Measurements from ENCODE around the gene KCNQ1.

The KCNQ1 gene

GRCh38 chr11:2590131-2590964, 145.5 kb downstream of the KCNQ1 start:
- H3K27me3 ChIP-seq (ENCODE audit: low read length): no peaks in the 10 kb centered on the region
- no peak overlapping the region for H3K27ac ChIP-seq (ENCODE audit: low read depth, low read length)

GRCh38 chr11:2590965-2591754, 146.4 kb downstream of the KCNQ1 start:
- H3K9me2 ChIP-seq (replicated peaks; ENCODE audit: insufficient read depth, low read length): no peaks in the 10 kb centered on the region
- TF ChIP-seq CTCF (IDR thresholded peaks at IDR 0.05; ENCODE audit: insufficient read depth, low read length, poor library complexity, severe bottlenecking) (no peak), EZH2phosphoT487 (conservative IDR thresholded peaks at IDR 0.05; ENCODE audit: low read length) (no peak)
- H3K27me3 ChIP-seq (ENCODE audit: low read length): no peaks in the 10 kb centered on the region
- H3K9ac ChIP-seq (ENCODE audit: low read length): no peak overlapping the region
- no peak overlapping the region for H3K4me2 ChIP-seq (ENCODE audit: low read depth, low read length, poor library complexity, severe bottlenecking)
- no peaks in the 10 kb centered on the region for H3K9me3 ChIP-seq (ENCODE audit: insufficient read depth, low read length)
- no peaks in the 10 kb centered on the region for H3F3A ChIP-seq (ENCODE audit: insufficient read depth)
- H3K4me3 ChIP-seq (ENCODE audit: insufficient read depth, low read length, poor library complexity, severe bottlenecking): no peak overlapping the region
- no peaks in the 10 kb centered on the region for H3K79me2 ChIP-seq (ENCODE audit: insufficient read depth, low read length)
- H3K36me3 ChIP-seq (ENCODE audit: low read length): no peaks in the 10 kb centered on the region
- H2AFZ ChIP-seq (ENCODE audit: low read depth, low read length, severe bottlenecking): no peak overlapping the region
- no peak overlapping the region for H3K27ac ChIP-seq (ENCODE audit: low read depth, low read length)
- no peaks in the 10 kb centered on the region for H4K20me1 ChIP-seq (ENCODE audit: low read depth, low read length)

More at GRCh38 chr11:2590131-2590964, 145.5 kb downstream of the KCNQ1 start:
- no peak overlapping the region for H3K9ac ChIP-seq (ENCODE audit: low read length)
- no peak overlapping the region for H3K4me3 ChIP-seq (ENCODE audit: insufficient read depth, low read length, poor library complexity, severe bottlenecking)
- no peaks in the 10 kb centered on the region for H3K36me3 ChIP-seq (ENCODE audit: low read length)
- H3K9me3 ChIP-seq (ENCODE audit: insufficient read depth, low read length): no peaks in the 10 kb centered on the region
- no peaks in the 10 kb centered on the region for H3K9me2 ChIP-seq (replicated peaks; ENCODE audit: insufficient read depth, low read length)
- H2AFZ ChIP-seq (ENCODE audit: low read depth, low read length, severe bottlenecking): no peak overlapping the region
- no peaks in the 10 kb centered on the region for H4K20me1 ChIP-seq (ENCODE audit: low read depth, low read length)
- TF ChIP-seq CTCF (IDR thresholded peaks at IDR 0.05; ENCODE audit: insufficient read depth, low read length, poor library complexity, severe bottlenecking): no peak
- H3F3A ChIP-seq (ENCODE audit: insufficient read depth): no peaks in the 10 kb centered on the region
- H3K79me2 ChIP-seq (ENCODE audit: insufficient read depth, low read length): no peaks in the 10 kb centered on the region
- H3K4me2 ChIP-seq (ENCODE audit: low read depth, low read length, poor library complexity, severe bottlenecking): no peak overlapping the region

DNA sequence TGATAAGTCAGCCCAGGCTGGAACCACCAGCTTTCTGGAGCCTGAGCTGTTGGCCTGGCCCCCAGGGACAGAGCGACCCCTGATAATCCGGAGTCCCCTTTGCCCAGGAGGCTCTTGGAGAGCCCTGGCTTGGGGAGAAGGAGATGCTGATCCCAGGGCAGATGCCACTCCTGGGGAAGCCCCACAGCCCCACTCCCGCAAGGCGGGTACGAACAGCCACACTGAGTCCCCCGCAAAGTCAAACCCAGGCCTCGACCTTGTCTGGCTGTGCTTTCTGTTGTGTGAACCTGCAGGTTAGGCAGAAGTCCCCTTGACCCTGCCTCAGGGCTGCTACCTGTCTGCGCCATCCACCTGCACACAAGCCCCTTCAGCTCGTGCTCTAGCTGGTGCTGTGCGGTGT, 147.0 kb downstream of the KCNQ1 start:
- no peak overlapping the region for H3K27ac ChIP-seq (ENCODE audit: low read depth, low read length)
- H3K4me2 ChIP-seq (ENCODE audit: low read depth, low read length, poor library complexity, severe bottlenecking): no peak overlapping the region
- H4K20me1 ChIP-seq (ENCODE audit: low read depth, low read length): no peaks in the 10 kb centered on the region
- H3K4me3 ChIP-seq (ENCODE audit: insufficient read depth, low read length, poor library complexity, severe bottlenecking): no peak overlapping the region
- H2AFZ ChIP-seq (ENCODE audit: low read depth, low read length, severe bottlenecking): no peak overlapping the region
- no peak for TF ChIP-seq CTCF (IDR thresholded peaks at IDR 0.05; ENCODE audit: insufficient read depth, low read length, poor library complexity, severe bottlenecking)
- TF ChIP-seq EZH2phosphoT487 (conservative IDR thresholded peaks at IDR 0.05; ENCODE audit: low read length): no peak
- no peaks in the 10 kb centered on the region for H3K9me3 ChIP-seq (ENCODE audit: insufficient read depth, low read length)
- H3K9me2 ChIP-seq (replicated peaks; ENCODE audit: insufficient read depth, low read length): no peaks in the 10 kb centered on the region
- H3K79me2 ChIP-seq (ENCODE audit: insufficient read depth, low read length): no peaks in the 10 kb centered on the region
- H3F3A ChIP-seq (ENCODE audit: insufficient read depth): no peaks in the 10 kb centered on the region
- no peak overlapping the region for H3K9ac ChIP-seq (ENCODE audit: low read length)
- H3K27me3 ChIP-seq (ENCODE audit: low read length): no peaks in the 10 kb centered on the region
- H3K36me3 ChIP-seq (ENCODE audit: low read length): no peaks in the 10 kb centered on the region
